NCI-H2107 treated with DMSO at 0.1 percent for 48 hours (cell line): ENCODE results near the gene TRIOBP.
A peak's percentile ranks its signal among the peaks of the same experiment; 100 is the strongest.
"Not testable (repeated sequence)": the region's sequence is repeated elsewhere in the genome, so short reads cannot be mapped to it uniquely, and the experiment has no call there.

Source experiments
- DNase-seq: peaks from one replicate; lab custom pipeline; 2025; ENCODE audit not compliant: unreplicated experiment; lab: John Stamatoyannopoulos, UW

Gene TRIOBP

GRCh38 chr22:37769056-37769455 lies 72.2 kb downstream of the TRIOBP start:
- DNase-seq: no peak

GRCh38 chr22:37771081-37771480 lies 74.2 kb downstream of the TRIOBP start:
- no peak for DNase-seq

DNA sequence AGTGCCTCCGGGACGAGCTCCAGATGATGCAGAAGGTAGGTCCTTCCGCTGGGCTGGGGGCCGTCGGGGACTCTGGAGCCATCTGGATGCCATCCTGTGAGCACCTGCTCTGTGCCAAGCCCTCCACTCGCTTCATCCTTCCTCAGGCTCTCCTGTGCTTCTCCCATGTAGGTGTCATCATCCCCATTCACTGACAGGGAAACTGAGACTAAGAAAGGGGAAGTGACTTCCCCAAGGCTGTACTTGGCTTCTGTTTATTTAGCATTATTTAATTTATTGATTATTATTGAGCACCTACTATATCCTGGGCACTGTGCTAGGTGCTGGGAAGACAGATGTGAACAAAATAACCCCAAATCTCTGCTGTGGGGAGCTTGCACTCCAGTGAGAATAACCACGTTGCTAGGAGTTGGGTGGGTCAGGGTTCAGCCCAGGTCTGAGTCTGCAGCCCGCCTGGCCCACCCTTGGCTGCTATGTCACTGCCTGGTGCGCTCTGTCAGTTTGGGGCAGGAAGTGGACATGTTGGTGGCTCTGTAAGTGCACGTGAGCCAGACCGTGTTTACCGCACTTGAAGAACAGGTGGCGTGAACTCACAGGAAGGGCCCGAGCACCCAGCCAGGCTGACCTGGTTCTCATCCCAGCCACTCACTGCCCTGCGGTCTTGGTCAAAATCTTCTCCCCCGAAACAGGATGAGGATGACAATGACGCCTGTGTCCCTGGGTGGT lies 75.0 kb downstream of the TRIOBP start:
- no peak for DNase-seq

GRCh38 chr22:37774728-37775127 lies 77.9 kb downstream of the TRIOBP start:
- DNase-seq: no peak

DNA sequence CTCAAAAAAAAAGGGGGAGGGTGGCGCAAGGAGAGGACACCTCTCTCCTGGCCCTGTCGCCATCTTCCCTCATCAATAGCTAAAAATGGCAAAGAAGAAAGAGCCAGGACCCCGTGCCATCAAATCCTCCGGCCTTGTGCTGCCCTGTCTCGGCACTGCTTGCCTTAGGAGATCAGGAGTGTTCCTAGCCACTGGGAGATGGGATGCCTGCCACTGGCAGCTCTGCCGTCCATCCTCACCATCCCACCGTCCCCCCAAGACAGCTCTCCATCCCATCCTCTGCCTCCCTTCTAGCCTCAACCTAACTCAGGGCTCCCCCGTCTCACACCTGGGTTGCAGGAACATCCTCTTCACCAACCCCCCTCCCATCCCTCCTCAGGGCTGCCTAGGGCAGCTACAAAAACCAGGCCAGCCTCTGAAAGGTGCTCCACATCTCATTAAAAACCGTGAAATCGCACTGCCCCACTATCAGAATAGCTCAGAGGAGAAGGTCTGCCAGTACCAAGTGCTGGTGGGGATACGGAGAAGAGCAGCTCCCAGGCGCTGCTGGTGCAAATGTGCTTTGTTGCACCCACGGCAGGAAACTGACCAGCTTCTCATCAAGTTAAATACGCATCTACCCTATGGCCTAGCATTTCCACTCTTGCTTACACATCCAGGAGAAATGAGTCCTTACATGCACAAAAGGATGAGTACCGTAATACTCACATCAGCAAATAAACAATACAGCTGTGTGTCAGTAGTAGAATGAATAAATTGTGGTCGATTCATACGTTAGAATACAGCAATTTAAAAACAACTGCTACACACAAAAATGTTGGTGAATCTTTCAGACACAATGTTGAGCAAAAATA lies 79.2 kb downstream of the TRIOBP start:
- no peak for DNase-seq

DNA sequence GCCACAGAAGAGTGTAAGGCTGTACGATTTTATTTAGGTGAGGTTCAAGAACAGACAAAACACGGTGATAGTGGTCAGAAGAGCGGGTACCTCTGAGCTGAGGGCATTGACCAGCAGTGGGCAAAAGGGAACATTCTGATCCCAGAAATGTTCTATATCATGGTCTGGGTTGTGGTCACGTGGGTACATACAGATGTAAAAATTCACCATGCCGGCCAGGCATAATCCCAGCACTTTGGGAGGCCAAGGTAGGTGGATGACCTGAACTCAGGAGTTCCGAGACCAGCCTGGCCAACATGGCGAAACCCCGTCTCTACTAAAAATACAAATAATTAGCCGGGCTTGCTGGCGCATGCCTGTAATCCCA lies 79.8 kb downstream of the TRIOBP start:
- DNase-seq: no peak

GRCh38 chr22:37777122-37777687 lies 80.4 kb downstream of the TRIOBP start:
- peak; percentile 21 for DNase-seq

DNA sequence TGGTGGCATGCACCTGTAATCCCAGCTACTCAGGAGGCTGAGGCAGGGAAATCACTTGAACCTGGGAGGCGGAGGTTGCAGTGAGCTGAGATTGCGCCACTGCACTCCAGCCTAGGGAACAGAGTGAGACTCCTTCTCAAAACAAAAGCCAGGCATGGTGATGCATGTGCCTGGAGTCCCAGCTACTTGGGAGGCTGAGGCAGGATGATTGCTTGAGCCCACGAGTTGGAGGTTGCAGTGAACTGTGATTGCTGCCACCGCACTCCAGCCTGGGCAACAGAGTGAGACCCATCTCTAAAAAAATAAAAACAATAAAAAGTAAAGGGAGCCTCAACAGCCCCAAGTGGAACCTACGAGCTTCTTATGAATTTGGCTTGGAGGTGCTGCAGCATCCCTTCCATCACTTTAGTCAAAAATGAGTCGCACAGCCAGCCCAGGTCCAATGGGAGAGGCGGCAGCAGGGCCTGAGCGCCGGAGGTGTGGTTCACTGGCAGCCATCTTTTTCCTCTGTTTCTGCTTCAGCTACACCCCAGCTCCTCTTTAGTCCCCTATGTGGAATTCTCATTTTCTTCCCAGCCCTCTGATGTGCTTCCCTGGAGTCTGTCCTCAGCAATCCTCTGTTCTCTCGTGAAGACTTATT lies 81.6 kb downstream of the TRIOBP start:
- DNase-seq: no peak

DNA sequence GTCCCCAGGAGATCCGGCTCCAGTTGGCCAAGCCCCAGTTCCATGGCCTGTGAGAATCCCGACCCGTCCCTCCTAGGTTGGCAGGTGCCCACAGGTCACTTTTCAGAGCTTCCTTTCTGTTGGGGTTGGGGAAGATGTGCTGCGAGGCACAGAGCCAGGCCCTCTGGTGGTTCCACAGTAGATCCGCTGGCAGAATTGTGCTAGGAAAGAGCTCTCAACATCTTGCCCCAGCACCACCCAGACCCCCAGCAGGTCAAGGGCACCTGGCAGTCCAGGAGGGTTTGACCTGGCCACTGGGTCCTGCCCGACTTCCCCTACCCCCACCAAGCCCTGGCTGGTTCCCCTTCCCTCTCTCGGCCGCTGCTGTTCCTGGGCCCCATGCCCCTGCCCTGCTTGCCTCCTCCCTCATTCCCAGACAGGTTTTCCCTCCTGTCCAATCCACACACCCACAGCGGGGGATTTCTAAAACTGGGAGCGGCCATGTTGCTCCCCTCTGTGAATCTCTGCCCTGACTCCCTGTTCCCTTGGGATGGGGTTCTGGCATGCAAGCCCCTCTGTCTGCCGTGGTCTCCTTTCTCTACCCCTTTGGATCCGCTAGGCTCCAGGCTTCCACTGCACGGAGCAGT lies 84.7 kb downstream of the TRIOBP start:
- no peak for DNase-seq

DNA sequence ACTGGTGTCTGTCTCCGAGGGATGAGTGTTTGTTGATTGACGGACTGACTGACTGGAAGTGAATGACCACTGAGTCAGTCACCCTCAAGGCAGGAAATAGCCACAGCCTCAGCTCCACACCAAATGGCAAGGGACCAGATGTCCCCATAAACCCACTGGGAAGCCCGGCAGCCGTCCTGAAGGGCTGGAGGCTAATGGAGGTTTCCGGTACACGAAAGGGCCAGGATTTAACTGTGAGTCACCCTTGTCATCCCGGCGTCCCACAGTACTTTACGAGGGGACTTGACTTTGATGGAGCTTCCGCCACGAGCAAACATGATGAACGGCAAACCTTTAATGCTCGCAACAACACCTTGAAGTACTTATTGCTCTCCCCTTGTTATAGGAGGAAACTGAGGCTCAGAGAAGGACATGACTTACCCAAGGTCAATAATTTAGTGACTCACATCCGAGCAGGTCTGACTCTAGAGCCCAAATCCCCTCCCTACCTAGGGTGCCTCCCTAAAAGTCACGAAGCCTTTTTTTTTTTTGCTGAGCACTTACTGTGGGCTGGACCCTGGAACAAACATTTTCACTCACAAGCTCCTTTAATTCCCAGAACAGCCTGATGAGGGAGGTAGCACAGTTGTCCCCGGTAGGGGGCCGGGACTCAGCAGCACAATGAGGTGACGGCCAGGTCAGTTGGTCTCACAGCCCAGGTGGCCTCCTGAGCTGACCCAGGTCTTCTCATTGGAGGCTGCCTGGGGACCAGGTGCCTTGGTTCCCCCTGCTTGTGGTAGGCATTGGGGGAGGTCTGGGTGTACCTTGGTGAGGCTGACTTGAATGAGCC lies 85.7 kb downstream of the TRIOBP start:
- no peak for DNase-seq

DNA sequence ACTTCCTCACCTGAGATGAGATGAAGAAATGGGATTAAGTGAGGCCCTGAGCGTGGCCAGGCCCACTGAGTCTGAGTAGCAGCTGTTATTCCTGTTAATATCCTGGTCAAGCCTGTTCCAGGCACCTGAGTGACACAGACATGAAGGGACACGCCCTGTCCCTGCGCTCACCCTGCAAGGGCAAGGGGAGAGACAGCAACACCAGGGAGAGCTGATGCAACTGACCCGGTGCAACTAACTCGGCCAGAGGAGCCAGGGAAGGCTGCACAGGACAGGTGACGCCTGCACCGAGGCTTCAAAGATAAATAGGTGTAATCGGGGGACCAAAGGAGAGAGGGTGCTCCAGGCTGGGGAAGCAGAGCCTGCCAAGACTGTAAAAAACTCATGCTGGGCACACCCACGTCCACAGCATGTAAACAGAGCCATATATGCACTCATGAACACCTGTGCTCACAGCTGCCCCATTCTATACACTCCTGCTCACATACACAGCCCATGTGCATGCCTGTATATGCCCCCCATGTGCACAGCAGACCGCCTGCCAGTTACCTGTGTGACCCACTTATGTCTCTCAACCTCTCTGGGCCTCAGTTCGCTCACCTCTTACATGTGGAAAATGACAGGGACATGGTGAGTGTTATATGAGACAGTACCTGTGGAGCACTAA lies 88.1 kb downstream of the TRIOBP start:
- no peak for DNase-seq

- no peak for DNase-seq
Measured at GRCh38 chr22:37790234-37790633, 93.4 kb downstream of the TRIOBP start.

DNA sequence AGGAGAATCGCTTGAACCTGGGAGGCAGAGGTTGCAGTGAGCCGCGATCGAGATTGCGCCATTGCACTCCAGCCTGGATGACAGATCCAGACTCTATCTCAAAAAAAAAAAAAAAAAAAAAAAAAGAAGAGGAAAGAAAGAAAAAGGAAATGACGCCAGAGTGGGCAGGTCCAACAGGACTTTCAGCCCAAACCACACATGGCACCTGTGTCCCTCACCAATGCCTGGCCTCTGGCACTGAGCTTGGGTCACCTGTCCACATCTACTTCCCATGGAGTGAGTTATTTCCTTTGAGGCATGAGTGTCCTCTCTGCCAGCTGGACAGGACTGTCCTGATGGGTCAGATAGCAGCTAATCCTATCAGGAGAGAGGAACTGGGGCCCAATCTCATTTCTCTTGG lies 95.6 kb downstream of the TRIOBP start:
- DNase-seq: no peak

DNA sequence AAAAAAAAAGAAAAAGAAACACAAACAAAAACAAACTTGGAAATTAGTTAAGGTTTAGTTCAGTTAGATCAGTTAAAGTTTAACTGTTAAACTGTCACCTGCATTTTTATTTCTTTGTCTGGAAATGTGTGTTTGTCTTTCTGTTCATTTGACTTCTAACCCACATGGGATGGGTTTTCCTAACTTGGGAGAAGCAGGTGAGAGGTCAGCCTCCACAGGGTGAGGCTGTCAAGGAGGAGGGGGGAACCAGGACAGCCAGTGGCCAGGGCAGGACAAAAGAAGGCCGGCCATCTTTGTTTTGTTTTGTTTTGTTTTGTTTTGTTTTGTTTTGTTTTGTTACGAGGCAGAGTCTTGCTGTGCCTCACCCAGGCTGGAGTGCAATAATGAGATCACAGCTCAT lies 97.5 kb downstream of the TRIOBP start:
- no peak for DNase-seq

DNA sequence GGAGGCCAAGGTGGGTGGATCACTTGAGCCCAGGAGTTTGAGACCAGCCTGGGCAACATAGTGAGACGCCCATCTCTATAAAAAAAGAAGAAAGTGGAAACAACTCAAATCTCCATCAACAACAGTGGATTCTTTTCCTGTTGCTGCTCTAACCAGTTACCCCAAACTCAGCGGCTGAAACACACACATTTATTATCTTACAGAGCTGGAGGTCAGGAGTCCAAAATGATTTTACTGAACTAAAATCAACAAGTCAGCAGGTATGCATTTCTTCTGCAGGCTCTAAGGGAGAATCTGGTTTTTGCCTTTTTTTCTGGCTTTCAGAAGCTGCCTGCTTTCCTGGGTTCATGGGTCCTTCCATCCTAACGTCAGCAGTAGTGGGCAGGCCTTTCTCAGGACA lies 99.2 kb downstream of the TRIOBP start:
- DNase-seq: no peak

- DNase-seq: not testable (repeated sequence)
Measured at GRCh38 chr22:37797259-37797658, 100.4 kb downstream of the TRIOBP start.

GRCh38 chr22:37797874-37798500 lies 101.1 kb downstream of the TRIOBP start:
- no peak for DNase-seq

DNA sequence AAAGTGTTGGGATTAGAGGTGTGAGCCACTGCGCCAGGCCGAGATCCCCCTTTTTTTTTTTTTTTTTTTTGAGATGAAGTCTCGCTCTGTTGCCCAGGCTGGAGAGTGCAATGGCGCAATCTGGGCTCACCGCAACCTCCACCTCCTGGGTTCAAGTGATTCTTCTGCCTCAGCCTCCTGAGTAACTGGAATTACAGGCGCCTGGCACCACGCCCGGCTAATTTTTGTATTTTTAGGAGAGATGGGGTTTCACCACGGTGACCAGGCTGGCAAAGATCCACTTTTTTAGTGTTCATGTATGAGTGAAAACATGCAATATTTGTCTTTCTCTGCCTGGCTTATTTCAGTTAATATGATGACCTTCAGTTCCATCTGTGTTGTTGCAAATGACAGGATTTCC lies 103.1 kb downstream of the TRIOBP start:
- DNase-seq: not testable (repeated sequence)

DNA sequence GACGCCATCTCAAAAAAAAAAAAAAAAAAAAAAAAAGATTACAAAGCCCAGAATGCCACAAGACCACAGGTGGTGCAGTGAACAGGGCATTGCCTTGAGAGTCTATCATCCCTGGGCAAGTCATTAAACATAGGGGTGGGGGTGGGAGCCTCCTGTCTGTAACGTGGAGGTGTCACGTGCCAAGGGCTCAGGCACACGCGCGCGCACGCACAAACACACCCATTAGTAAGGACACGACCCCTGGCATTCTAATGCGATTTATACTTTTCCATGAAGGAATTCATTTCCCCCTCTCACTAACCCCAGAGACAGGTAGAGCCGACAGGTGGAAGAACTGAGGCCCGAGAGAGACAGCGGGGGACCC lies 105.1 kb downstream of the TRIOBP start:
- no peak for DNase-seq
